ENCODE results near the gene FOXRED1.

- TF ChIP-seq CTCF (IDR thresholded peaks at IDR 0.05) (no peak), EZH2 (IDR thresholded peaks at IDR 0.05; ENCODE audit: borderline replicate concordance, insufficient read depth, low read depth, low read length, poor library complexity, severe bottlenecking) (no peak)
Observed at GRCh38 chr11:126267650-126268049, 1.3 kb upstream of the FOXRED1 start.
